Smooth muscle cell (in vitro differentiated cells): Measurements from ENCODE around the gene SLC18A3. TPM values are rescaled to one million over a fixed set of nuclear protein-coding genes. Genes with fewer than 3 reads are reported as not detected.

Source experiments
- DNase-seq: peaks from one replicate; lab custom pipeline; 2025; ENCODE audit not compliant: unreplicated experiment; lab: John Stamatoyannopoulos, UW
- H2AFZ ChIP-seq: fragments of 200-600 bp; sonication (generic); 2 replicates; pipeline ENCODE4 v1.6.0; 2016; ENCODE audit warnings: antibody characterized with exemption, low read depth, mild to moderate bottlenecking
- H3F3A ChIP-seq: fragments of 200-600 bp; sonication (generic); 2 replicates; pipeline ENCODE4 v1.6.0; 2017; ENCODE audit warnings: antibody characterized with exemption, low read depth
- H3K27ac ChIP-seq: fragments of 200-600 bp; sonication (generic); 2 replicates; pipeline ENCODE4 v1.5.1; 2016; ENCODE audit warnings: low read depth, mild to moderate bottlenecking
- H3K27me3 ChIP-seq: fragments of 200-600 bp; sonication (generic); 2 replicates; pipeline ENCODE4 v1.6.1; 2016; ENCODE audit warnings: low read depth, mild to moderate bottlenecking
- H3K36me3 ChIP-seq: fragments of 200-600 bp; sonication (generic); 2 replicates; pipeline ENCODE4 v1.5.1; 2016; ENCODE audit warnings: low read depth
- H3K4me1 ChIP-seq: fragments of 200-600 bp; sonication (generic); 2 replicates; pipeline ENCODE4 v1.5.1; 2016; ENCODE audit warnings: low read depth
- H3K4me2 ChIP-seq: fragments of 200-600 bp; sonication (generic); 2 replicates; pipeline ENCODE4 v1.6.0; 2016; ENCODE audit warnings: mild to moderate bottlenecking
- H3K4me3 ChIP-seq: fragments of 200-600 bp; sonication (generic); 2 replicates; pipeline ENCODE4 v1.5.1; 2016; ENCODE audit warnings: mild to moderate bottlenecking
- H3K79me2 ChIP-seq: fragments of 200-600 bp; sonication (generic); 2 replicates; pipeline ENCODE4 v1.6.0; 2016; ENCODE audit warnings: low read depth, mild to moderate bottlenecking
- H3K9ac ChIP-seq: fragments of 200-600 bp; sonication (generic); 2 replicates; pipeline ENCODE4 v1.6.0; 2016; ENCODE audit warnings: low read depth
- H3K9me3 ChIP-seq: fragments of 200-600 bp; sonication (generic); replicated peaks from 2 replicates; pipeline ENCODE4 v1.5.1; 2016; ENCODE audit warnings: low read depth
- H4K20me1 ChIP-seq: fragments of 200-600 bp; sonication (generic); 2 replicates; pipeline ENCODE4 v1.6.0; 2016; ENCODE audit warnings: low read depth
- CTCF ChIP-seq: fragments of 200-600 bp; sonication (generic); IDR thresholded peaks from 2 replicates; pipeline ENCODE4 v1.5.1; 2017; ENCODE audit warnings: borderline replicate concordance, mild to moderate bottlenecking, antibody characterized with exemption; ENCODE audit not compliant: insufficient read depth, poor library complexity, severe bottlenecking
- WGBS: methylation state at CpG from one replicate; pipeline ENCODE4 v1.1.7; 2016; ENCODE audit warnings: low lambda C conversion rate; 5-methylcytosine and 5-hydroxymethylcytosine counted together
- polyA plus RNA-seq: library from polyadenylated mRNA; unstranded; fragments of >200 nt; fragmentation: Nextera tagmentation; extraction: Ambion mirVana; gene quantifications from 2 replicates; pipeline ENCODE4 v1.2.1, GENCODE V29; 2016
- total RNA-seq: library from RNA; depleted of rRNA; stranded (reverse); fragments of >200 nt; gene quantifications from 2 replicates; pipeline ENCODE4 v1.2.3, GENCODE V29; 2014

SLC18A3 gene
- total and polyA plus RNA-seq, 2 experiments from 2014 or later, result not detected

DNA sequence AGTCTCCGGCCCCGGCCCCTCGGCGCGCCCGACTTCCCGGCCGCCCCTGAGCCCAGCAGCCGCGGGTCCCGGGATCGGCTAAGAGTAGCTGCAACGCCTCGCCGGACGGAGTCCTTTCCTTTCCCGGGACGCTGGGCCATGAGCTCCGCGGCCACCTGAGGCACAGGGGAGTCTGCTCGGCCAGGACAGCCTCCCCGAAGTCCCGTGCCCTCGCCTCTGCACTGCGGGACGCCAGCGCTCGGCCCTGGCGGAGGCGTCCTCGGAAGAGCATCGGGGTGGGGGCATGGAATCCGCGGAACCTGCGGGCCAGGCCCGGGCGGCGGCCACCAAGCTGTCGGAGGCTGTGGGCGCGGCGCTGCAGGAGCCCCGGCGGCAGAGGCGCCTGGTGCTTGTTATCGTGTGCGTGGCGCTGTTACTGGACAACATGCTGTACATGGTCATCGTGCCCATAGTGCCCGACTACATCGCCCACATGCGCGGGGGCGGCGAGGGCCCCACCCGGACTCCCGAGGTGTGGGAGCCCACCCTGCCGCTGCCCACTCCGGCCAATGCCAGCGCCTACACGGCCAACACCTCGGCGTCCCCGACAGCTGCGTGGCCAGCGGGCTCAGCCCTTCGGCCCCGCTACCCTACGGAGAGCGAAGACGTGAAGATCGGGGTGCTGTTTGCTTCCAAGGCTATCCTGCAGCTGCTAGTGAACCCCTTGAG is 502 bp downstream of the SLC18A3 start:
- H3K36me3 ChIP-seq, result no peaks in the 10 kb centered on the region
- WGBS, result 4% methylated on average over 51 of the region's 72 CpGs
- H3K27me3 ChIP-seq, result peaks cover 86% of the 10 kb centered on the region
- H3K4me1 ChIP-seq, result peaks cover 6% of the 10 kb centered on the region
- H3K4me2 ChIP-seq, result peak overlapping the region; percentile 78
- TF ChIP-seq CTCF, result no peak
- no peaks in the 10 kb centered on the region for H3K9me3 ChIP-seq
- no peak overlapping the region for H3K9ac ChIP-seq
- peak overlapping the region; percentile 34 for H3K4me3 ChIP-seq
- H2AFZ ChIP-seq, result no peak overlapping the region
- no peak overlapping the region for H3K27ac ChIP-seq
- no peaks in the 10 kb centered on the region for H4K20me1 ChIP-seq
- no peak for DNase-seq
- H3F3A ChIP-seq, result no peaks in the 10 kb centered on the region
- no peaks in the 10 kb centered on the region for H3K79me2 ChIP-seq

DNA sequence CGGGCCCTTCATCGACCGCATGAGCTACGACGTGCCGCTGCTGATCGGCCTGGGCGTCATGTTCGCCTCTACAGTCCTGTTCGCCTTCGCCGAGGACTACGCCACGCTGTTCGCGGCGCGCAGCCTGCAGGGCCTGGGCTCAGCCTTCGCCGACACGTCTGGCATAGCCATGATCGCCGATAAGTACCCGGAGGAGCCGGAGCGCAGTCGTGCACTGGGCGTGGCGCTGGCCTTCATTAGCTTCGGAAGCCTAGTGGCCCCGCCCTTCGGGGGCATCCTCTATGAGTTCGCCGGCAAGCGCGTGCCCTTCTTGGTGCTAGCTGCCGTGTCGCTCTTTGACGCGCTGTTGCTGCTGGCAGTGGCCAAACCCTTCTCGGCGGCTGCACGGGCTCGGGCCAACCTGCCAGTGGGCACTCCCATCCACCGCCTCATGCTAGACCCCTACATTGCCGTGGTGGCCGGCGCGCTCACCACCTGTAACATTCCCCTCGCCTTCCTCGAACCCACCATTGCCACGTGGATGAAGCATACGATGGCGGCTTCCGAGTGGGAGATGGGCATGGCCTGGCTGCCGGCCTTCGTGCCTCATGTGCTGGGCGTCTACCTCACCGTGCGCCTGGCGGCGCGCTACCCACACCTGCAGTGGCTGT is 1.2 kb downstream of the SLC18A3 start:
- no peaks in the 10 kb centered on the region for H3K9me3 ChIP-seq
- peaks cover 6% of the 10 kb centered on the region for H3K4me1 ChIP-seq
- H3K4me3 ChIP-seq, result no peak overlapping the region
- H3K4me2 ChIP-seq, result no peak overlapping the region
- H4K20me1 ChIP-seq, result no peaks in the 10 kb centered on the region
- no peak for TF ChIP-seq CTCF
- H2AFZ ChIP-seq, result no peak overlapping the region
- peaks cover 92% of the 10 kb centered on the region for H3K27me3 ChIP-seq
- no peaks in the 10 kb centered on the region for H3K36me3 ChIP-seq
- no peaks in the 10 kb centered on the region for H3F3A ChIP-seq
- DNase-seq, result no peak
- no peak overlapping the region for H3K9ac ChIP-seq
- no peaks in the 10 kb centered on the region for H3K79me2 ChIP-seq
- H3K27ac ChIP-seq, result no peak overlapping the region
- 13% methylated on average over 63 of the region's 63 CpGs for WGBS

DNA sequence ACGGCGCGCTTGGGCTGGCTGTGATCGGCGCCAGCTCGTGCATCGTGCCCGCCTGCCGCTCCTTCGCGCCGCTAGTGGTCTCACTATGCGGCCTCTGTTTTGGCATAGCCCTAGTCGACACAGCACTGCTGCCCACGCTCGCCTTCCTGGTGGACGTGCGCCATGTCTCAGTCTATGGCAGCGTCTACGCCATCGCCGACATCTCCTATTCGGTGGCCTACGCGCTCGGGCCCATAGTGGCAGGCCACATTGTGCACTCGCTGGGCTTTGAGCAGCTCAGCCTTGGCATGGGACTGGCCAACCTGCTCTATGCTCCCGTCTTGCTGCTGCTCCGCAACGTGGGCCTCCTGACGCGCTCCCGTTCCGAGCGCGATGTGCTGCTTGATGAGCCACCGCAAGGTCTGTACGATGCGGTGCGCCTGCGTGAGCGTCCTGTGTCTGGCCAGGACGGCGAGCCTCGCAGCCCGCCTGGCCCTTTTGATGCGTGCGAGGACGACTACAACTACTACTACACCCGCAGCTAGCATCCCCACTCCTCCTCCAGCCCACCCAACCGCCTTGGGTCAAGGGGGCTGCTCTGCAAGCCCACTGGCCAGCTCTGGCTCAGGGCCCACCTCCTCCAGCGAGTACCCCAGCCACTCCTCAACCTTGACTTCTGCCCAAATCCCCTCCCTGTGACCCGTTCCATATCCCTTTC is 1.9 kb downstream of the SLC18A3 start:
- 24% methylated on average over 49 of the region's 53 CpGs for WGBS
- H3K27ac ChIP-seq, result no peak overlapping the region
- no peak overlapping the region for H2AFZ ChIP-seq
- no peaks in the 10 kb centered on the region for H3F3A ChIP-seq
- DNase-seq, result no peak
- no peak overlapping the region for H3K4me3 ChIP-seq
- H3K9me3 ChIP-seq, result no peaks in the 10 kb centered on the region
- no peak for TF ChIP-seq CTCF
- no peak overlapping the region for H3K4me2 ChIP-seq
- H3K4me1 ChIP-seq, result peaks cover 6% of the 10 kb centered on the region
- no peaks in the 10 kb centered on the region for H3K36me3 ChIP-seq
- H3K27me3 ChIP-seq, result peaks cover 98% of the 10 kb centered on the region
- H3K79me2 ChIP-seq, result no peaks in the 10 kb centered on the region
- H4K20me1 ChIP-seq, result no peaks in the 10 kb centered on the region
- H3K9ac ChIP-seq, result no peak overlapping the region
